H9 (cell line): Measurements from ENCODE around the gene WFIKKN2. TPM values are rescaled to one million over a fixed set of nuclear protein-coding genes. Genes with fewer than 3 reads are reported as not detected.

Experiments
- DNase-seq: peaks from one replicate; pipeline ENCODE4 v3.0.0-alpha.2; 2017
- H2AFZ ChIP-seq: one replicate; pipeline ENCODE4 v1.6.1; 2013; ENCODE audit warnings: mild to moderate bottlenecking, low read length, control low read depth, moderate library complexity
- H2AK5ac ChIP-seq: 2 replicates; pipeline ENCODE4 v1.6.1; 2013; ENCODE audit warnings: low read length, control low read depth, mixed read lengths; ENCODE audit not compliant: insufficient read length
- H2BK120ac ChIP-seq: one replicate; pipeline ENCODE4 v1.6.1; 2013; ENCODE audit warnings: low read depth, mild to moderate bottlenecking, low read length, control low read depth, inconsistent platforms; ENCODE audit not compliant: poor library complexity, severe bottlenecking
- H2BK12ac ChIP-seq: 2 replicates; pipeline ENCODE4 v1.6.1; 2013; ENCODE audit warnings: low read length, control low read depth, mixed read lengths, low read depth; ENCODE audit not compliant: insufficient read length
- H2BK15ac ChIP-seq: 2 replicates; pipeline ENCODE4 v1.6.1; 2013; ENCODE audit warnings: low read depth, low read length, control low read depth
- H2BK20ac ChIP-seq: one replicate; pipeline ENCODE4 v1.6.1; 2013; ENCODE audit warnings: low read depth, mild to moderate bottlenecking, low read length, control low read depth, inconsistent platforms; ENCODE audit not compliant: poor library complexity, severe bottlenecking
- H2BK5ac ChIP-seq: 2 replicates; pipeline ENCODE4 v1.6.1; 2013; ENCODE audit warnings: low read length, control low read depth, mixed read lengths; ENCODE audit not compliant: insufficient read length
- H3K14ac ChIP-seq: 2 replicates; pipeline ENCODE4 v1.6.1; 2013; ENCODE audit warnings: low read length, control low read depth; ENCODE audit not compliant: insufficient read depth
- H3K18ac ChIP-seq: 2 replicates; pipeline ENCODE4 v1.6.1; 2013; ENCODE audit warnings: low read depth, mild to moderate bottlenecking, mixed read lengths, low read length, control low read depth; ENCODE audit not compliant: insufficient read length
- H3K23ac ChIP-seq: 2 replicates; pipeline ENCODE4 v1.6.1; 2013; ENCODE audit warnings: low read length, control low read depth, mixed read lengths, low read depth; ENCODE audit not compliant: insufficient read length
- H3K23me2 ChIP-seq: 2 replicates; pipeline ENCODE4 v1.6.1; 2013; ENCODE audit warnings: low read depth, mild to moderate bottlenecking, mixed read lengths, low read length, control low read depth; ENCODE audit not compliant: insufficient read length, poor library complexity, severe bottlenecking
- H3K27ac ChIP-seq: 2 replicates; pipeline ENCODE4 v1.5.1; 2013; ENCODE audit warnings: low read length, control low read depth, mixed read lengths, low read depth; ENCODE audit not compliant: insufficient read length
- H3K27me3 ChIP-seq: 2 replicates; pipeline ENCODE4 v1.6.1; 2013; ENCODE audit warnings: low read length, control low read depth, inconsistent platforms; ENCODE audit not compliant: insufficient read depth
- H3K4ac ChIP-seq: 2 replicates; pipeline ENCODE4 v1.6.1; 2013; ENCODE audit warnings: low read depth, mild to moderate bottlenecking, control low read depth, inconsistent platforms, low read length, moderate library complexity
- H3K4me1 ChIP-seq: 2 replicates; pipeline ENCODE4 v1.6.1; 2013; ENCODE audit warnings: low read length, control low read depth, inconsistent platforms; ENCODE audit not compliant: insufficient read depth
- H3K4me2 ChIP-seq: 2 replicates; pipeline ENCODE4 v1.6.1; 2013; ENCODE audit warnings: low read length, control low read depth, mixed read lengths; ENCODE audit not compliant: insufficient read length, insufficient read depth
- H3K56ac ChIP-seq: 2 replicates; pipeline ENCODE4 v1.6.1; 2013; ENCODE audit warnings: low read depth, mild to moderate bottlenecking, mixed read lengths, low read length, control low read depth; ENCODE audit not compliant: insufficient read length
- H3K79me1 ChIP-seq: 2 replicates; pipeline ENCODE4 v1.6.1; 2013; ENCODE audit warnings: low read depth, mild to moderate bottlenecking, moderate library complexity, low read length, control low read depth, inconsistent platforms; ENCODE audit not compliant: insufficient read depth, poor library complexity, severe bottlenecking
- H3K79me2 ChIP-seq: 2 replicates; pipeline ENCODE4 v1.6.1; 2013; ENCODE audit warnings: low read length, control low read depth, inconsistent platforms; ENCODE audit not compliant: insufficient read depth
- H3K9ac ChIP-seq: 2 replicates; pipeline ENCODE4 v1.6.1; 2013; ENCODE audit warnings: low read length, control low read depth, mixed read lengths; ENCODE audit not compliant: insufficient read length; ENCODE audit errors: extremely low read depth
- H3K9me3 ChIP-seq: one replicate; pipeline ENCODE4 v1.6.1; 2013; ENCODE audit warnings: low read depth, low read length, inconsistent platforms; ENCODE audit not compliant: control insufficient read depth
- H3T11ph ChIP-seq: one replicate; pipeline ENCODE4 v1.6.1; 2013; ENCODE audit warnings: mild to moderate bottlenecking, low read length, control low read depth, inconsistent platforms
- H4K20me1 ChIP-seq: one replicate; pipeline ENCODE4 v1.6.1; 2013; ENCODE audit not compliant: control insufficient read depth, insufficient read length, insufficient read depth
- H4K5ac ChIP-seq: 2 replicates; pipeline ENCODE4 v1.6.1; 2013; ENCODE audit warnings: low read depth, mild to moderate bottlenecking, mixed read lengths, low read length, control low read depth; ENCODE audit not compliant: insufficient read length
- H4K8ac ChIP-seq: replicated peaks from 2 replicates; pipeline ENCODE4 v1.6.1; 2013; ENCODE audit warnings: low read length, control low read depth, mixed read lengths, low read depth; ENCODE audit not compliant: insufficient read length
- H4K91ac ChIP-seq: 2 replicates; pipeline ENCODE4 v1.6.1; 2013; ENCODE audit warnings: low read depth, mild to moderate bottlenecking, moderate library complexity, mixed read lengths, low read length, control low read depth; ENCODE audit not compliant: insufficient read length
- H3K27ac Mint-ChIP-seq, 3 experiments: 2 replicates in 2 of 3; 3 replicates in 1 of 3; pipeline ENCODE4 v1.8.0; 2020 to 2021; ENCODE audit warnings: mixed read lengths in 3 of 3, mild to moderate bottlenecking in 1 of 3, moderate library complexity in 1 of 3
- H3K27me3 Mint-ChIP-seq: 2 replicates; pipeline ENCODE4 v1.8.0; 2021; ENCODE audit warnings: low read depth, mild to moderate bottlenecking, moderate library complexity, mixed read lengths
- H3K36me3 Mint-ChIP-seq, 3 experiments: 2 replicates in 2 of 3; 3 replicates in 1 of 3; pipeline ENCODE4 v1.8.0; 2020 to 2021; ENCODE audit warnings: low read depth in 3 of 3, mixed read lengths in 3 of 3; ENCODE audit not compliant: insufficient read depth in 1 of 3
- H3K4me1 Mint-ChIP-seq, 2 experiments: 2 replicates each; pipeline ENCODE4 v1.8.0; 2020; ENCODE audit warnings: mixed read lengths in 2 of 2
- H3K4me3 Mint-ChIP-seq, 2 experiments: 2 replicates in 1 of 2; 3 replicates in 1 of 2; pipeline ENCODE4 v1.8.0; 2020 to 2021; ENCODE audit warnings: mild to moderate bottlenecking in 2 of 2, mixed read lengths in 2 of 2, moderate library complexity in 1 of 2
- H3K9me3 Mint-ChIP-seq, 2 experiments: 2 replicates in 1 of 2; 3 replicates in 1 of 2; pipeline ENCODE4 v1.8.0; 2020; ENCODE audit warnings: mild to moderate bottlenecking in 2 of 2, mixed read lengths in 2 of 2, moderate library complexity in 1 of 2
- CTCF ChIP-seq: fragments of 200-600 bp; sonication (generic); conservative IDR thresholded peaks from 3 replicates; pipeline ENCODE4 v1.8.0; 2021; ENCODE audit warnings: antibody characterized with exemption, mild to moderate bottlenecking
- WGBS: extraction: QIAGEN DNeasy Blood & Tissue Kit; methylation state at CpG from one replicate; pipeline ENCODE4 v1.1.7; 2013; ENCODE audit warnings: missing lambda C conversion rate, low lambda C conversion rate, mixed read lengths; ENCODE audit not compliant: insufficient read length; ENCODE audit errors: extremely low coverage; 5-methylcytosine and 5-hydroxymethylcytosine counted together
- total RNA-seq: library from RNA; stranded (reverse); gene quantifications from 2 replicates; pipeline ENCODE4 v1.2.1, GENCODE V29; 2021

Gene WFIKKN2
- total RNA-seq, 1 experiment from 2014 or later: 1.1 TPM

DNA sequence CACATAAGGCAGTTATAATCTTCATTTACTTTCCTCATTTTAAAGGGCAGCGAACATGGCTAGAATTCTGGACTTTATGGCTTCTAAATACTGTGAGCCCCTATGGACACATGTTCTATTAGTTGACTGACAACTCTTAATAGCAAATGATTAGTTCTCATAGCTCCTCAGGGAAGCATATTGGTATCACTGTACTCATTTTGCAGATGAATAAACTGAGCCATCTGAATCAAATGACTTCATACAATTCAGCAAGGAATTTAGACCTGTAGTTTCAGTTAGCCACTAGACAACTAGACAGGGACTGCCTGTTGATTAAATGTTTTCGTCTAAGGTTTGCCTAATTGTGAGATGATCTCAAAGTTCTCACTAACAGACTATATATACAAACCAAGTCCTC, 21.0 kb downstream of the WFIKKN2 start:
- H2BK15ac ChIP-seq: no peak overlapping the region
- Mint-ChIP-seq H3K27me3 (peaks cover 3% of the 10 kb centered on the region), H3K4me1 (peaks cover 2 to 12% of the 10 kb centered on the region in 2 experiments), H3K27ac (no peak overlapping the region), H3K36me3 (peaks cover 0 to 4% (median 1%) of the 10 kb centered on the region in 3 experiments; a peak in 6 of 7 replicates), H3K9me3 (no peaks in the 10 kb centered on the region), H3K4me3 (no peak overlapping the region)
- no peak overlapping the region for H2AFZ ChIP-seq
- no peak overlapping the region for H3K27ac ChIP-seq
- H4K20me1 ChIP-seq: no peaks in the 10 kb centered on the region
- no peak overlapping the region for H3K9ac ChIP-seq
- H3K79me2 ChIP-seq: no peaks in the 10 kb centered on the region
- H3K23ac ChIP-seq: no peak overlapping the region
- H3K27me3 ChIP-seq: no peaks in the 10 kb centered on the region
- no peak overlapping the region for H3K4ac ChIP-seq
- no peak overlapping the region for H3K4me2 ChIP-seq
- H3K9me3 ChIP-seq: no peaks in the 10 kb centered on the region
- no peak overlapping the region for H3K56ac ChIP-seq
- H3K23me2 ChIP-seq: no peaks in the 10 kb centered on the region
- no peak overlapping the region for H2BK12ac ChIP-seq
- no peak overlapping the region for H3K14ac ChIP-seq
- H4K8ac ChIP-seq: no peak overlapping the region
- H3K79me1 ChIP-seq: no peaks in the 10 kb centered on the region
- H2BK5ac ChIP-seq: no peak overlapping the region
- H2BK20ac ChIP-seq: no peak overlapping the region
- no peak overlapping the region for H4K5ac ChIP-seq
- DNase-seq: no peak
- no peaks in the 10 kb centered on the region for H3K4me1 ChIP-seq
- no peak overlapping the region for H4K91ac ChIP-seq
- H3K18ac ChIP-seq: no peak overlapping the region
- no peak overlapping the region for H2BK120ac ChIP-seq
- no CpG with 5 or more reads among the region's 2 CpGs for WGBS
- H2AK5ac ChIP-seq: no peak overlapping the region
- no peak for TF ChIP-seq CTCF
- no peak overlapping the region for H3T11ph ChIP-seq
